ENCODE data around the gene ATG7.

ATG7 gene

DNA sequence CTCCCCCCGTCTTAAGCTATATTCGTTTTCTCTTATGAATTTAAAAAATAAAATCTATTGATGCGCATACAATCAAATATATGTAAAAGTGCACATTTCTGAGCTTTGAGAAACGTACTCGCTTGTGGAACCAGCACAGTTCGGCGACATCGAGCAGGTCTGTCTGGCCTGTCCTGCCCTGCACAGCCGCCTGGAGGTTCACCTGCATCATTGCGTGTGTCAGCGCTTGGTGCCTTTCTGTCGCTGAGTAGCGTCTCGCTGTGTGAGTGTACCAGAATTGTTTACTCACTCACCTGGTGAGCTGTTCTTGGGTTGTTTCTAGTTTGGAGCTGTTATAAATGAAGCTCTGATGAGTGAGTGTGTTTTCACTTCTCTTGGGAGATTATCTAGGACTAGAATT is 267.5 kb downstream of the ATG7 start:
- Mint-ChIP-seq H3K4me1 (peaks cover 13% of the 10 kb centered on the region), H3K27me3 (no peaks in the 10 kb centered on the region)
- ATAC-seq (replicated peaks; ENCODE audit: extremely low read depth, poor library complexity, severe bottlenecking), result no peak

GRCh38 chr3:11541321-11542303 is 269.4 kb downstream of the ATG7 start:
- Mint-ChIP-seq H3K4me1 (peaks cover 13% of the 10 kb centered on the region), H3K36me3 (ENCODE audit: insufficient read depth) (peaks cover 2% of the 10 kb centered on the region), H3K27ac (ENCODE audit: low read depth) (no peak overlapping the region), H3K27me3 (no peaks in the 10 kb centered on the region), H3K9me3 (no peaks in the 10 kb centered on the region), H3K4me3 (no peak overlapping the region)
- DNase-seq (ENCODE audit: low spot score in 2 of 2) (no peak), ATAC-seq (replicated peaks; ENCODE audit: extremely low read depth, poor library complexity, severe bottlenecking) (no peak)

More for the DNA sequence above, 267.5 kb downstream of the ATG7 start:
- Mint-ChIP-seq H3K9me3 (no peaks in the 10 kb centered on the region), H3K36me3 (ENCODE audit: insufficient read depth) (peaks cover 1% of the 10 kb centered on the region), H3K27ac (ENCODE audit: low read depth) (no peak overlapping the region), H3K4me3 (no peak overlapping the region)
- no peak for DNase-seq (ENCODE audit: low spot score in 2 of 2)

DNA sequence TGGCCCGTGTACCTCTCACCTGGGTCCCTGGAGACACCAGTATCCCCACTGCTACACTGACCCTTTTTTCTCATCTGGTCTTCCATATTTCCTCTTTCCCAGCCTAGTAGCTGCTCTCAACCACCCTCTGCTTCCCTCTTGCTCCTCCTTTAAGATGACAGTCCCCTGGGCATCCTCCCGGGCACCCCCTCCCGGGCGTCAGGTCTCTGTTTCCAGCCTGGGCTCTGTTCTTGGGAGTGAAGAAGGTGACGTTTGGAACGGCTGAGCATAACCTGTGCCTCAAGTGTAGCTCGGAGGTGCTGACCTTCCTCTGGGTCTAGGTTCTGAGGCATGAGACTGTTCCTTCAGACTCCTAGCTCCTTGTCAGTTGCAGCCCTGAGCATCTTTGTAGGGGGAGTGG is 270.4 kb downstream of the ATG7 start:
- Mint-ChIP-seq H3K27ac (ENCODE audit: low read depth) (no peak overlapping the region), H3K27me3 (no peaks in the 10 kb centered on the region)

DNA sequence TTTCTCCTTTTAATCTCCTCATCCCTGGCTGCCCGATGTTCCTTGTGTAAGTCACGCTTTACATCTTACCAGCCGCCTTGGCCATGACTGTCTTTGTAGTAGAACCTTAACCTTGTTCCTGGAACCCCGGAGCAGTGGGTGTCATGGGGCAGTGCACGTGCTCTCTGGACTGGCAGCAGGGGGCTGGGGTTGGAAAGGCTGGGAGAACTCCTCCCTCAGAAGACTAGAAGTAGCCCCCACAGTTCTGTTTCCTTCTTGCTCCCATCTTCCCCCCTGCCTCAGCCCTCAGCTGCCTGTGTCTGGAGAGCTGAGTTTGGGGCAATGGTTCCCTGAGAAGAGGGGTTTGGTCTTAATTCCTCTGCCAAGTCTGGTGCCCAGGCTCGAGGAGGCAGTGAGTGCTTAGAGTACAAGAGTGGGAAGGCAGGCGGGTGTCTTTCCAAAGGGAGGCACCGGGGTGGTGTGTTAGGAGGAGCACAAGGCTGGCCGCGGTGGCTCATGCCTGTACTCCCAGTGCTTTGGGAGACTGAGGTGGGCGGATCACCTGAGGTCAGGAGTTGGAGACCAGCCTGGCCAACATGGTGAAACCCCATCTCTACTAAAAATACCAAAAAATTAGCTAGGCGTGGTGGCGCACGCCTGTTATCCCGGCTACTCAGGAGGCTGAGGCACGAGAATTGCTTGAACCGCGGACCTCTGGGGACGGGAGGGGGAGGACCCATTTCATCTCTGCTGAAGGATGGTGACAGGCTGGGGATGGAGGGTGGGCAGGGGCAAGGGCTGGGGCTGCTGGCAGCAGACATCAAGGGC is 271.1 kb downstream of the ATG7 start:
- Mint-ChIP-seq H3K27ac (ENCODE audit: low read depth) (peak overlapping the region; percentile 38), H3K4me3 (no peak overlapping the region), H3K27me3 (no peaks in the 10 kb centered on the region), H3K4me1 (peaks cover 7% of the 10 kb centered on the region), H3K36me3 (ENCODE audit: insufficient read depth) (peaks cover 2% of the 10 kb centered on the region), H3K9me3 (no peaks in the 10 kb centered on the region)
- DNase-seq (ENCODE audit: low spot score in 2 of 2), result no peak
- ATAC-seq (replicated peaks; ENCODE audit: extremely low read depth, poor library complexity, severe bottlenecking), result no peak

More for the DNA sequence above, 270.4 kb downstream of the ATG7 start:
- Mint-ChIP-seq H3K4me1 (peaks cover 7% of the 10 kb centered on the region), H3K9me3 (no peaks in the 10 kb centered on the region), H3K4me3 (no peak overlapping the region), H3K36me3 (ENCODE audit: insufficient read depth) (peaks cover 2% of the 10 kb centered on the region)
- ATAC-seq (replicated peaks; ENCODE audit: extremely low read depth, poor library complexity, severe bottlenecking) (no peak), DNase-seq (ENCODE audit: low spot score in 2 of 2) (no peak)

DNA sequence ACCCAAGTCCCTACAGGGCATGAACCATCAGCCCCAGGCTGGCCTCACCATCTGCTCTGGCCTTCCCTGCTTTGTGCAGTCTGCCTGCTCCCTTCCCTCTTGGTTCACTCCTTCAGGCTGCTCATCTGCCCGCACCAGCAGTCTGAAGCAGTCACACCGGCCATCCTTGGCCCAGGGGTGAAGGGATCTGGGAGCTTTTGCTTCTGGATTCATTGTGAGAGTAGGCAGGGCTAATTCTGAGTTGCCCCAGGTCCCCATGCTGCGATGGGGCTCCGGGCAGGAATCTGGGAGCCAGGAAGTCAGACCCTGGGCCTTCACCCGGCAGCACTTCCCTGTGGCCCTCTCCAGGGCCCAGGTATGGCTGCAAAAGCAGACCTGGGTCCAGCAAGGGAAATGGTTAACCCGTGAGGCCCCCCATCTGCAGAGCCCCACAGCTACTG is 271.8 kb downstream of the ATG7 start:
- H3K36me3 Mint-ChIP-seq (ENCODE audit: insufficient read depth), result peaks cover 4% of the 10 kb centered on the region
- no peak for DNase-seq (ENCODE audit: low spot score in 2 of 2)
- no peak overlapping the region for H3K27ac Mint-ChIP-seq (ENCODE audit: low read depth)
- peaks cover 11% of the 10 kb centered on the region for H3K4me1 Mint-ChIP-seq
- ATAC-seq (replicated peaks; ENCODE audit: extremely low read depth, poor library complexity, severe bottlenecking), result peak; percentile 10
- no peaks in the 10 kb centered on the region for H3K9me3 Mint-ChIP-seq
- no peak overlapping the region for H3K4me3 Mint-ChIP-seq
- H3K27me3 Mint-ChIP-seq, result no peaks in the 10 kb centered on the region

DNA sequence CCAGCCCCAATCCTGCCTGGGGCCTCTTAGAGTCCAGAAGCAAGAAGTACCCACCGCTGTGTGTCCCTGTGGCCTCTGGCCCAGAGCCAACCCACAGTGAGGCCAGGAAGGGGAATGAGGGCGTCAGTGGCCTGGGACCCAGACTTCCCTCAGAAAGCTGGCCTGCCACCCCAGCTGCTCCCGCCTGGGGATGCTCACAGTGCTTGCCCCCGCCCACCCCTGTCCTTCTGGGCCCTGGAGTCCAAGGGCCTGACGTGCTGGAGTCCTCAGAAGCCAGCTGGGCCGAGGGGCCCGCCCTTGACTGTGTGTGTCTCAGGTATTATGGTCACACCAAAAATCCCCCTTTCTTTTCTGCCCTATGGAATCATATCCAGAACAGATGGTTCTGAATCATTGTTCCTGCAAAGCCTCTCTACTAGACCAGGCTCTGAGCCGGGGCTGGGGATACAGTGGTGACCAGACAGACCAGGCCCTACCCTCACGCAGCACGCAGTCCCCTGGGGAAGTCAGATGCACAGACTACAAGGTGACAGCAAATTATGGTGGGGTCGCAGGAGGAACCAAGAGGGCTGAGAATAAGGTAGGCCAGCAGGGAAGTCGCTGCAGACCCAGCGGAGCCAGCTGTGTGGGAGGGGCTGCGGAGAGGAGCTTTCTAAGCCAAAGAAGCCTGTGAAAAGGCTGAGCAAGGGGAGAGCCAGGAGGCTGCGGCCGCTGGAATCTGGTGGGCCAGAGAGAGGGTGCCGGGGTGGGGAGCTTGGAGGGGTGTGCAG is 272.4 kb downstream of the ATG7 start:
- Mint-ChIP-seq H3K27ac (ENCODE audit: low read depth) (peak overlapping the region; percentile 51), H3K9me3 (no peaks in the 10 kb centered on the region), H3K4me3 (no peak overlapping the region), H3K4me1 (peaks cover 11% of the 10 kb centered on the region), H3K36me3 (ENCODE audit: insufficient read depth) (peaks cover 4% of the 10 kb centered on the region), H3K27me3 (no peaks in the 10 kb centered on the region)
- no peak for ATAC-seq (replicated peaks; ENCODE audit: extremely low read depth, poor library complexity, severe bottlenecking)
- no peak for DNase-seq (ENCODE audit: low spot score in 2 of 2)

GRCh38 chr3:11545186-11545851 is 273.1 kb downstream of the ATG7 start:
- ATAC-seq (replicated peaks; ENCODE audit: extremely low read depth, poor library complexity, severe bottlenecking) (no peak), DNase-seq (ENCODE audit: low spot score in 2 of 2) (no peak)
- Mint-ChIP-seq H3K27ac (ENCODE audit: low read depth) (peak overlapping the region; percentile 61), H3K27me3 (no peaks in the 10 kb centered on the region), H3K4me1 (peaks cover 11% of the 10 kb centered on the region), H3K9me3 (no peaks in the 10 kb centered on the region), H3K4me3 (no peak overlapping the region), H3K36me3 (ENCODE audit: insufficient read depth) (peaks cover 4% of the 10 kb centered on the region)

GRCh38 chr3:11546657-11547302 is 274.6 kb downstream of the ATG7 start:
- H3K4me1 Mint-ChIP-seq, result peaks cover 7% of the 10 kb centered on the region
- no peak for DNase-seq (ENCODE audit: low spot score in 2 of 2)
- H3K36me3 Mint-ChIP-seq (ENCODE audit: insufficient read depth), result peaks cover 4% of the 10 kb centered on the region
- no peaks in the 10 kb centered on the region for H3K27me3 Mint-ChIP-seq
- H3K9me3 Mint-ChIP-seq, result no peaks in the 10 kb centered on the region
- no peak overlapping the region for H3K4me3 Mint-ChIP-seq
- no peak overlapping the region for H3K27ac Mint-ChIP-seq (ENCODE audit: low read depth)
- ATAC-seq (replicated peaks; ENCODE audit: extremely low read depth, poor library complexity, severe bottlenecking), result no peak

- H3K4me3 Mint-ChIP-seq, result no peak overlapping the region
- H3K27ac Mint-ChIP-seq (ENCODE audit: low read depth), result no peak overlapping the region
- no peaks in the 10 kb centered on the region for H3K9me3 Mint-ChIP-seq
- H3K4me1 Mint-ChIP-seq, result peaks cover 4% of the 10 kb centered on the region
- ATAC-seq (replicated peaks; ENCODE audit: extremely low read depth, poor library complexity, severe bottlenecking) (no peak), DNase-seq (ENCODE audit: low spot score in 2 of 2) (no peak)
- no peaks in the 10 kb centered on the region for H3K27me3 Mint-ChIP-seq
- H3K36me3 Mint-ChIP-seq (ENCODE audit: insufficient read depth), result peaks cover 3% of the 10 kb centered on the region
Measured at GRCh38 chr3:11547498-11547897, 275.3 kb downstream of the ATG7 start.

- H3K9me3 Mint-ChIP-seq, result no peaks in the 10 kb centered on the region
- H3K36me3 Mint-ChIP-seq (ENCODE audit: insufficient read depth), result peaks cover 3% of the 10 kb centered on the region
- no peak overlapping the region for H3K27ac Mint-ChIP-seq (ENCODE audit: low read depth)
- DNase-seq (ENCODE audit: low spot score in 2 of 2) (no peak), ATAC-seq (replicated peaks; ENCODE audit: extremely low read depth, poor library complexity, severe bottlenecking) (no peak)
- no peak overlapping the region for H3K4me3 Mint-ChIP-seq
- H3K4me1 Mint-ChIP-seq, result peaks cover 4% of the 10 kb centered on the region
- H3K27me3 Mint-ChIP-seq, result no peaks in the 10 kb centered on the region
Measured at GRCh38 chr3:11548721-11549131, 276.5 kb downstream of the ATG7 start.

DNA sequence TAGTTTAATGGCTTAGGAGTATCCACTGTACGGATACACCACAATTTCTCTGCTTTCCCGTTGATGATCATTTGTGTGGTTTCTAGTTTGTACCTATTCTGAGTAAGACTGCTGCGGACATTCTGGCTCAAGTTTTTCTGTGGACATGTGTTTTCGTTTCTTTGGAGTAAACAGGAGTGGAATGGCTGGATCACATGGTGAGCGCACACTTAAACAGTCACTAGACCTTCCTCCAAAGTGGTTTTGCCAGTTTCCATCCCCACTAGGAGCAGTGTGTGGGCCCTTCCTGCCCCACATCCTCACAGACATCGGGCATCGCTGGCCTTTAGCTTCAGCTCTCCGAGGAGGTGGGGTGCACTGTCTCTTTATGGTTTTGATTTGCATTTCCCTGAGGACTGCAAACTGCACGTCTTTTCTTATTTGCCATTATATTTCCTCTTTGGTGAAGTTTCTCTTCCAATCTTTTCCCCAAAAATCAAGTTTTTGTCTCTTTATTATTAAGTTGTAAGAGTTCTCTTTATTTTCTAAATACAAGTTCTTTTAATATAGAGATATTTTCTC is 277.5 kb downstream of the ATG7 start:
- H3K9me3 Mint-ChIP-seq, result no peaks in the 10 kb centered on the region
- DNase-seq (ENCODE audit: low spot score in 2 of 2) (no peak), ATAC-seq (replicated peaks; ENCODE audit: extremely low read depth, poor library complexity, severe bottlenecking) (no peak)
- H3K36me3 Mint-ChIP-seq (ENCODE audit: insufficient read depth), result peaks cover 5% of the 10 kb centered on the region
- peaks cover 4% of the 10 kb centered on the region for H3K4me1 Mint-ChIP-seq
- H3K27me3 Mint-ChIP-seq, result no peaks in the 10 kb centered on the region
- no peak overlapping the region for H3K4me3 Mint-ChIP-seq
- peak overlapping the region; percentile 4 for H3K27ac Mint-ChIP-seq (ENCODE audit: low read depth)
